GM21825 (cell line): ENCODE measurements around the gene SLC5A11.
"Not testable (repeated sequence)": the region's sequence is repeated elsewhere in the genome, so short reads cannot be mapped to it uniquely, and the experiment has no call there.

Experiments used
- ATAC-seq: cut with Tn5 transposase; IDR thresholded peaks from one replicate; pipeline ENCODE4 v1.9.1; 2021; ENCODE audit warnings: mild to moderate bottlenecking, moderate library complexity; ENCODE audit not compliant: unreplicated experiment

The SLC5A11 gene, protein sequence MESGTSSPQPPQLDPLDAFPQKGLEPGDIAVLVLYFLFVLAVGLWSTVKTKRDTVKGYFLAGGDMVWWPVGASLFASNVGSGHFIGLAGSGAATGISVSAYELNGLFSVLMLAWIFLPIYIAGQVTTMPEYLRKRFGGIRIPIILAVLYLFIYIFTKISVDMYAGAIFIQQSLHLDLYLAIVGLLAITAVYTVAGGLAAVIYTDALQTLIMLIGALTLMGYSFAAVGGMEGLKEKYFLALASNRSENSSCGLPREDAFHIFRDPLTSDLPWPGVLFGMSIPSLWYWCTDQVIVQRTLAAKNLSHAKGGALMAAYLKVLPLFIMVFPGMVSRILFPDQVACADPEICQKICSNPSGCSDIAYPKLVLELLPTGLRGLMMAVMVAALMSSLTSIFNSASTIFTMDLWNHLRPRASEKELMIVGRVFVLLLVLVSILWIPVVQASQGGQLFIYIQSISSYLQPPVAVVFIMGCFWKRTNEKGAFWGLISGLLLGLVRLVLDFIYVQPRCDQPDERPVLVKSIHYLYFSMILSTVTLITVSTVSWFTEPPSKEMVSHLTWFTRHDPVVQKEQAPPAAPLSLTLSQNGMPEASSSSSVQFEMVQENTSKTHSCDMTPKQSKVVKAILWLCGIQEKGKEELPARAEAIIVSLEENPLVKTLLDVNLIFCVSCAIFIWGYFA

DNA sequence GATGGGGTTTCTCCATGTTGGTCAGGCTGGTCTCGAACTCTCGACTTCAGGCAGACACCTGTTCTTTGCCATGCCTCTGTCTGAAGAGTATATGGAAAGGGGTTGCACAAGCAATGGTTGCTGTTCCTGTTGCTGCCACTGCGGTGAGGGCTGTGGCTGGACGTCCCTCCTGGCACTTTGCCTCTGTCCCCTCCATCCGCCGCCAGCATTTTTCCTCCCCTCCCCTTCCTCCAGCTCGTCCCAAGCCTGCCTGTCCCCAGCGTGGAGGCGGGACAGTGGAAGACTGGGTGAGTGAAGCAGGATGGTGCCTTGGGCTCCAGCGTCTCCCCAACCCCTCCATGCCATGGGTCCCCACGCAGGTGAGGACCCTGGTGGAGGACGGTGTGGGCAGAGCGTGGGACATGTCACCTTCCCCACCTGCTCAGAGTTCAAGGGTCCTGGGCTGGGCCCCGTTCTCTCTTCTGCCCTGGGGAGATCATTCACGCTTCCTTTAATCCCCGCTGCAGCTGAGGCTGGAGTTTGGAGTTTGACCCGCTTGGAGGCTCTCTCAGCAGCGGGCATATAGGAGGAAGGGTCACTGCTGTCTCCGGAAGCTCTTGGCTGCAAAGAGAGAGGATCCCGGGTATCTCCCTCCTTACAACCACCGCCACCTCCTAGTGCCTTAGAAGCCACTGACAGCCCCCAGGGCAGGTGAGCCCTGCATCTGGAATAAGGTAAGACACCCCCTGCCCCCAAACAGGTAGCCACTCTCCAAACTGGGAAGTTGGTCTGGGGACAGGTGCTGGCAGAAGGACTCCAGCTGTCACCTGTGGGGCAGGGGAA is at the start of gene SLC5A11:
TSS of gene SLC5A11 (plus strand) at position 238 of the 822 bp plus-strand sequence. CDS start 12,681 bp downstream, outside the sequence.
- ATAC-seq: no peak

DNA sequence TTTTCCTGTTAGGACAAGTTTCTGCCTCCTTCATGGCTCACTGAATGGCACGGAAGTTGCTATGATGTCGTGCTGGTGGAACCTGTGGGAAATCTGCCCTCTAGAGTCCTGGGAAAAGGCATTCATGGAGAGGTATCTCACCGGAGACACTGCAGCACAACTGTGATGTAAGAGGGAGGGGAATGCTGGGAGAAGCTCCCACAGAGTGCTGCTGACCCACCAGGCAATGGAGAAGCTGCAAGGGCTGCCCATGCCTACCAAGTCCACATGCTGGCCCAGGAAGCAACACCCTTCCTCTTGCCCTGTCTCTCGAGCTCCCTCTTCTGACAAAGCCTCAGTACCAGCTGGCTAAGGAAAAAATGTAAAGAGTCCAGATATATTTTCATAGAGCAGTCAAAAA is 45.2 kb upstream of the SLC5A11 start:
- no peak for ATAC-seq

DNA sequence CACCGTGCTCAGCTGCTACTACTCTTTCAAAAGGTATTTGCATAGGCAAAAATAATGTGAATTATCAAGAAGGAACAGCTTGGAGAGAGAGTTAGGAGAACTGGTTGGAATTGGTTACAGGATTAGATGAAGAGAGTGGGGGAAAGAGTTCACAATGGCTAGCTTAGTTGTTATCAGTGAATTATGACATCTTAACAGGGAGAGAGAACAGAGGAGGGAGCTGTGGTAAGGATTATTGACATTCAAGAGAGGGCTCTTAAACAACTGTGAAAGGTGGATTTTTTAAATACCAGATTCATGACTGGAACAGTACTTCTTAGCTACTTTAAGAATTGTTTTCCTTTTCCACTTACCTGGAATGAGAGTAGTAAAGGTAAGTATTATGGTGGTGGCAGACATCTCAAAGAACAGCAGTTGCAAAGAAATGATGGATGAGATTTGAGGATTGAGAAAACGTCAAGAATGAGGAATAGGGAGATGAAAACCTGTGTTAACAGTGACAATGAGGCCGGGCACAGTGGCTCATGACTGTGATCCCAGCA is 43.9 kb upstream of the SLC5A11 start:
- ATAC-seq: no peak

DNA sequence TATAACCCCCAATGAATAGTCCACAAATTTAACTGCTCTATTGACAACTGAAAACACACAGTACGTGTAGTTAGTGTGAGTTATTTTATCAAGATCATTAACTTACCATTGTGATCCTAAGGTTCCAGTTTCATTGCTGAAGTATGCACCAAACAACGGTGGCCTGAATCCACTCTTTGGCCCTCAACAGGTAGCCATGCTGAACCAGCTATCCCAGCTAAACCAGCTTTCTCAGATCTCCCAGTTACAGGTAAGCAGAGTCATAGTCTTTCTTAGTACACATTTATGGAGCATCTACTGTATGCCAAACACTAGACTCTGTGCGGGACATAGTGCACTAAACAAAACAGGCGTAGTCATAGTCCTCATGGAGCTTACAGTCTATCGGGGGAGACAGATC is 40.3 kb upstream of the SLC5A11 start:
- ATAC-seq: no peak

DNA sequence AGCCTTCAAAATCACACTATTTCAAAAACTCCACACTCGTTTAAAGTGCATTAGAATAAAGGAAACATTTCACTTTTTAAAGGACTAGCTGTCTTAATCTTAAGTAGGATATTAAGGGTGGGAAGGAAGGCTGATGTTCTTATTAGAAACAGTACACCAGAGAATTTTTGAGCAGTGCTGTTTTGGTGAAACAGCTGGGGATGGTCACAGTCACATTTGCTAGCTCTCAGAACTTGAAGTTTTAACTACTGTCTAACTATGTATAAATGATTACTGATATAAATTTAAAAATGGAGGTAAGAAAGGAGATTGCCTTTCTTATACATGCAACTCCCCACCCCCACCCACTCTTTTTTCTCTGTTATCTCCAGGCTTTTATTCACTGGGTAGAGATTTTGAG is 38.5 kb upstream of the SLC5A11 start:
- no peak for ATAC-seq

DNA sequence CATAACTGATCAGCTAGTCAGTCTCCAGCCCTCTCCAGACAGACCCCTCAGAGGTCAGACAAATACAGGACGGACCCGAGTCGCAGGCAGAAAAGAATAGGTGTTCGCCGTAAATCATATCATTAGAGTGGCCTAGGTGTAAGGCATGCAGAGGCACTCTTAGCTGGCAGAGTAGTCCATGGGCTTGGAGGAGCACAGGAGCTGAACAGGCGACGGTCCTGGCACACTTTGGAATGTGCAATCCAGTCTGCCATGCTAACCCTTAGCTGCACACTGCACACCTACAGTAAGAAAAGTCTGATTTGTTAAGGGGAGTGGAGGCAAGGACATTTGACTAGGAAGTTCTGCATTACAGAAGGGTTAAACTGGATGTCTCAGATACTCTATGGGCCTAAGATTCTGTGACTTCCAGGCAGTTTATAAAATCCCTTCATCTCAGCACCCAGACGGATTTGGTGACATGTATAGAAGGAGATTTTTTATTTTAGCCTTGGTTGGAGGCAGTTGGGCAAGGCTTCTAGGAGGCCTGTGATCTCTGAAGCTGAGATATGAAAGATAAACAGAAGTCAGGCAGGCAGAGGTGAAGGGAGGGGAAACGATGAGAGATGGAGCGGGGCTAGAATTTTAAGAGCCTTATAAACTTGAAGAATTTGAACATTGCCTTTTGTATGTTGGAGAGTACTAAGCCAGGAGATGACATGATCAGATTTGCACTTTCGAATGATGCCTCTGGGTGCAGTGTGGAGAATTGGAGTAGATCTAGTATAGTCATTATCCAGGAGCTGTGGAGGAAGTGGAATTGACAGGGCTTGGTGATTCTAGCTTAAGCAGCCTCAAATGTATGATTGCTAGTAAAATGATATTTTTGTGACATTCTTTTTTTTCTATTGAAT is 34.6 kb upstream of the SLC5A11 start:
- ATAC-seq: no peak

DNA sequence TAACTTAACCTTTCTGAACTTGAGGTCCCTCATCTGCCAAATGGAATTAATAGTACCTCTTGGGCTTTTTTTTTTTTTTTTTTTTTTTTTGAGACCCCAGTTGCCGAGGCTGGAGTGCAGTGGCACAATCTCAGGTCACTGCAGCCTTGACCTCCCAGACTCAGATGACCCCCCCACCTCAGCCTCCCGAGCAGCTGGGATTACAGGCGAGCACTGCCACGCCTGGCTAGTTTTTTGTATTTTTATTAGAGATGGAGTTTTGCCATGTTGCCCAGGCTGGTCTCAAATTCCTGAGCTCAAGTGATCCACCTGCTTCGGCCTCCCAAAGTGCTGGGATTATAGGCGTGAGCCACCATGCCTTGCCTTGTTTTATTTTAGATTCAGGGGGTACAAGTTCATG is 33.0 kb upstream of the SLC5A11 start:
- not testable (repeated sequence) for ATAC-seq

DNA sequence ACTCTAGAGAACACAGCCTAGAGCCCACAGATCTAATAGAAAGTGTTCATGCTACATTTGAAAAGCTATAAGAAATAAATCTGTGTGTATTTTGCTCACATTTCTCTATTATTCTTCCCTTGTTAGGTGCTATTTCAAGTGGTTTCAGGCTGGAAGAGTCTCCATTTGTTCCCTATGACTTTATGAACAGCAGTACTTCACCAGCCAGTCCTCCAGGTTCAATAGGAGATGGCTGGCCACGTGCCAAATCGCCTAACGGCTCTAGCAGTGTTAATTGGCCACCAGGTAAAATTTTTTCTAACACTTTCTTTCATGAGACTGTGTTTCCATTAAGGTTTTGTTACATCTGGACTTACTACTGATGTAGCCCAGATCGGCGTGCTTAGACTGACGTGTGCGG is 30.7 kb upstream of the SLC5A11 start:
- ATAC-seq: no peak

DNA sequence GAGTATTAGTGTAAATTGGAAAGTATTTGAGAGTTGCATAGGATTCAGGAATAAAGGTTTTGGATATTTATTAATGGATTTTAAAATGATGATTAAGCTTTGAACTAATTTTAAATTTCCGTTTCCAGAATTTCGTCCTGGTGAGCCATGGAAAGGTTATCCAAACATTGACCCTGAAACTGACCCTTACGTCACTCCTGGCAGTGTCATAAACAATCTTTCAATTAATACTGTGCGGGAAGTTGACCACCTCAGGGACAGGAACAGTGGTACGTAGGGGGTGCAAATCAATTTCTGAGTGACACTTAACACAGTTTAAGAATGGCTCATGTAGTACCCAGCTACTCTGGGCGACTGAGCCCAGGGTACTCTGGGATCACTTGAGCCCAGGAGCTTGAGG is 29.1 kb upstream of the SLC5A11 start:
- no peak for ATAC-seq

DNA sequence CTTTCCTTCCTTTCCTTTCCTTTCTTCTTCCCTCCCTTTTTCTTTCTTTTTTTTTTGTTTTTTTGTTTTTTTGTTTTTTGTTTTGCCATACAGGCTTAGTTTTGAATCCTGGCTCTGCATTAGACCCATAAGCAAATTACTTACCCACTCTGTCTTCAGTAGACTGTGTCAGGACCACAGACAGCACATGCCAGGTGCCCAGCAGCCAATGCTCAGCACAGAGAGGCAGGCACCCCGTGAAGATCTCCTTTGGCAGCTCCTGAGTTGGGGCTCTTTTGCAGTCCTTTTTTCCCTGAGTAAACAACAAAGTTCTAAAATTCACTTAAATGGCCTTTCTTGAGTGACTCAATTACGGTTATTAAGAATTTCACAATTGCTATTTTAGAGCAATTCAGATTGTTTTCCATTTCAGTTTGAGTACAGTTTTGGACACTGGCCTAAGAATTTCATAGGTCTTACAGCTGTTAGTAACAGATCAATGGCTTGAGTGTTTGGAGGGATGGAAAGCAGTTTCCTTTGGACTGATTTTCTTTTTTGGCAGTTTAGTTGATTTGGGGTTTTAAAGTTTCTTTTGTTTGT is 26.2 kb upstream of the SLC5A11 start:
- no peak for ATAC-seq

DNA sequence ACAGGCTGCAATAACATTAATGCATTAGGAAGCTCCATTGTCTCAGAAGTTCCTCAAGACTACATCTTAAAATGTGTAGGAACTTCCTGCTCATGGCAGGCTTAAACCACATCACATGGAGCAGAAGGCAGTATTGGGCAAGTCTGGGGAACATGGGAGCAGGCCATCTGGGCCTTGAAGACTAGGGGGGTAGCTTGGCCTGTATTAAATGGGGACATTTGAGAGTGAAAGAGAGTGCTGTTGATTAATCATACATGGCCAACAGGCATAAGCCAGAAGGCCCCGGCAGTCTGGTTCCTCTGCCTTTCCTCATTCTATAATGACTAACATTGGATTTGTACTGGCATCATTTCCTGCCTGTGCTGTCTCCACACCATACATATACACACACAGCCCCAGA is 25.2 kb upstream of the SLC5A11 start:
- ATAC-seq: no peak

DNA sequence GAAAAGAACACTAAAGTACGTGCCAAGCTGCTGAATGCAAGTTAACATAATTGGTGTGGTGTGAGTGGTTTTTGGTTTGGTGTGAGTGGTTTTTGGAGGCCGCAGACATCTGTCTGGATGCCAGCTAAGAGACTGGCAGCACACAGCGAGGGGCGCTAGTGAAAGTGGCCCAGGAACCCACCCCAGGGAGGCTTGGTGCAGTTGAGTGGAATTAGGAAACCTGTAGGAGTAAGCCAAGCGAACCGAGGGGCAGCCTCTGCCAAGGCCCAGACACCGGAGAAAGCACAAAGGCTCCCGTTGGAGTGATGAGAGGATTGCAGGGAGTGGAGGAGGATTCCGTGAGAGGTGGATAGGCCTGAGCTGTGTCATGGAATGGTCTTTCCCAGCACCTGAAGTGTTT is 24.6 kb upstream of the SLC5A11 start:
- no peak for ATAC-seq

DNA sequence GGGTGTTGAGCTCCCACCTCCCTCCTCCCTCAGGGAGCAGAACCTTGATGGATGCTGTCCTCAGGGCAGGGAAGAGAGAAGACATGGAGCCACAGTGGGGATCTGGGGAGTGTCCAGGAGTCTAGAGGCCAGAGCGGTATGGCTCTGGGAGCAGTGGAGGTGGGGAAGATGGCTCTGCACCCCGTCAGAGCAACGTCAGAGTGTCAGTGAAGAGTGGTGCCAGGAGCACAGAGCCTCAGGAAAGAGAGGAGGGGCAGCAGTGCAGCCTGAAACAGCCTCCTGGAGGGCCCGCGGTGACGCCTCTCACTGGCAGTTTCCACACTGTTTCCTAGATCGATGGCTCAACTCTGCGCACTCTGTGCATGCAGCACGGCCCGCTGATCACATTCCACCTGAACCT is 23.2 kb upstream of the SLC5A11 start:
- ATAC-seq: no peak

DNA sequence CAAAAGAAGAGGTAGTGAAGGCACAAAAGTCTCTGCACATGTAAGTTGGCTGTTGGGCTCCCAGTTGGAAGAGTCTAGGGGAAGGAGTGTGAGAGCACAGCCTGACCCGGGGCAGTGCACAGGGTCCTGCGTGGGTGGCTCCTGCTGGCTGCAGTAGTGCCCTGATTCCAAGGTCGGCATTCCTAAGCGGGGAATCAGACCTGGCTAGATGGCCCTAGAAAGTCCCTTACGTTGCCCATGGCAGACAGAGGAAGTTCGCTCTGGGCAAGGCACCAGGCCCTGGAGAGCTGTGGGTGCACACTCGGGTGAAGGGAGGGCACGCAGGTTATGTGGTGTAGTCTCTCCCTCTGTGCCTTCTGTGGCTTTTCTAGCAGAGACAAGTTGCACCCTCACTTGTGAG is 22.8 kb upstream of the SLC5A11 start:
- no peak for ATAC-seq

DNA sequence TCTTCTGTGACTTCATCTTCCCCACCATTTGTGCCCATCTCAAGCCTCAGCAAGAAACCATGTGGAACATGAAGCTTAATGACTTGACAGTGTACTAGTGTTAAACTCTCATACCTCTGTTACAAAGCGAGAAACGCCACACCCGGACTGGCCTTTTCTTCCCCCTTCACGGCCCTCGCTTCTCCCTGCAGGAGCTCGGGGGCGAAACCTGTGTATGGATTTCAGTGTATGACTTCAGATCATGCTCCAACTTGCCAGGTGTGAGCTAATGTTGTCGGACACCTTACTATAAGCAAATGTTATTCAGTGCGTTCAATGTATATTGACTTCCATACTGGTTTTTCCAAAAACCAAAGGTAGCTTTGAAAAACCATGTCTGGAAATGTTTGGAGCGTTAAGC is 20.1 kb upstream of the SLC5A11 start:
- ATAC-seq: no peak

DNA sequence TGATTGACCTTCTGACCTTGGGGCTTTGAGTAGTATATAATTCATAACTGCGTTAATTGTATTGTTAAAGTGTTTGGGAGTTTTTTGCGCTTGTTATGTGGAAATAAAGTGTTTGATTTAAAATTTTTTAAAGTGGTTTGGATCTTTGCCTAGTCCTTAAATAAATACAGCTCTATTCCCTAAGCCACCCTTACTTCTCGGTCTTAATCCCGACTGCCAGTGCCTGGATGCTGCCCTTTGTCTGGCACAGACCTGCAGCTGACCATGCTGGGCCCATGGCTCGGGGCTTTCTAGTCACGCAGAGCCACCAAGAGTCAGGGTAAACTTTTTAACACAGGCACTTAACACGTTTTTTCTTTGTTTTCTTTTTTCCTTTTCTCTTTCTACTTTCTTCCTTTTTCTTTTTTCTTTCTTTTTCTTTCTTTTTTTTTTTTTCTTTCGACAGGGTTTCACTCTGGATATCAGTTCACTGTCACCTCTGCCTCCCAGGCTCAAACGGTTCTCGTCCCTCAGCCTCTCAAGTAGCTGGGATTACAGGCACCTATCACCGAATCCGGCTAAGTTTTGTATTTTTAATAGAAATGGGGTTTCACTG is 19.6 kb upstream of the SLC5A11 start:
- ATAC-seq: no peak

DNA sequence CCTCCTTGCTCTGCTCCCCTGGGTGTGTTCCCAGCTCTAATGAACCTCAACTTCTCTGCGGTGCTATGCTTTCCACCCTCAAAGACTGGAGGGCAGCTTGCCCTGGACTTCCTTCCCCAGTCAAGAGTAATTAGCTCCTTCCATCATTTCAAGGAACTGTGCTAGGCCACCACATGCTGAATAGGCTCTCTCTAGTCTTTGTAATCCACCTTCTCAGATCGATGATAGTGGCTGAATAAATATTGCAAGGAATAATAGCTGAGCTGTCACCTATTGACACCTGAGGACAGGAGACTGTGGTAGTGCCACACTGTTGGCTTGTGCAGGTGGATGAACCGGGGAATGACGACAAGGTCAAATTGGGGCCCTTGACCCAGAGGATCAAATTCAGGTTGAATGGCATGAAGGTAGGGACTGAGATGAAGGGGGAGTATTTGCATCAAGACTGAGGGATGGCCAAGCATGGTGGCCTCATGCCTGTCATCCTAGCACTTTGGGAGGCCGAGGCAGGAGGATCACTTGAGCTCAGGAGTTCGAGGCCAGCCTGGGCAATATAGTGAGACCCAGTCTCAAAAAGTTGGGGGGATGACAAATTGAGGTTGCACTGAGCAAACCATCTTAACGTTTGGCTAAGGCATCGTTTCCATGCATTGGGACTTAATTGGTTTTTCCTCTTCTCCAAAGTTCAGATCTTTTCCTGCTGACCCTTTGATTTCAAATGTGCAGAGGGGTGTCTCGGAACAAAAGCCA is 18.8 kb upstream of the SLC5A11 start:
- no peak for ATAC-seq

DNA sequence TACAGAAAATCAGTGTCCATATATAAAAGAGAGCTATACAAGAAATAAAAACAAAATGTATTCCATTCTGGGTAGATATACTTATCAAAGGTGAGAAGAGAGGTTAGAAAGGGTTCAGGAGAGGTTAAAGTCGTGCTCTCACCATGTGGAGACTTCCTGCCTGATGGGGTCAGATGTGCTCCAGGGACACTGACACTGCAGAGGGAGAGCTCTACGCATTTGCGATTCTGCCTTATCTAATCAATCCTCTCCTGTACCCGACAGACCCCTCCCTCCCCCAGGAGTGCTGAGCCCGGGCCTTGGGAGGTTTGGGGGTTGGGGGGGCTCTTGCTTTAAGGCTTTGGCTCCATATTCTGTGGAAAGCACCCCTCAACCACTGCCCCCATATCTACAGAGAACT is 16.6 kb upstream of the SLC5A11 start:
- no peak for ATAC-seq

DNA sequence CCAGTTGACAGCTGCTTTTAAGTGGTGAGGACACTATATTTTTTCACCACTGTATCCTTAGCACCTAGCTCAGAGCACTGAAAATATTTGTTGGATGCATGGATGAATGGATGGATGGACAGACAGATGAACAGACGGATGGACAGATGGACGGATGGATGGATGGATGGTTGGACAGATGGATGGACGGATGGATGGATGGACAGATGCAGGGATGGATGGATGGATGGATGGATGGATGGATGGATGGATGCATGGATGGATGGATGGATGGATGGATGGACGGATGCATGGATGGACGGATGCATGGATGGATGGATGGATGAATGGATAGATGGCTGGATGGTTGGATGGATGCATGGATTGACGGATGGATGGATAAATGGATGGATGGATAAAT is 12.4 kb upstream of the SLC5A11 start:
- ATAC-seq: no peak
